Measurements from ENCODE around the gene KCNJ6. TPM values are rescaled to one million over a fixed set of nuclear protein-coding genes. Genes with fewer than 3 reads are reported as not detected.

Gene KCNJ6
- total RNA-seq, 1 experiment from 2014 or later, result not detected

GRCh38 chr21:37763298-37763697 is 153.0 kb downstream of the KCNJ6 start:
- ChIA-PET CTCF (no interaction called here), RAD21 (ENCODE audit: low non-redundant PET in 1 of 2, low total read pairs in 2 of 2, uncharacterized antibody in 2 of 2, unreplicated experiment in 2 of 2) (no interaction called here), POLR2A (no interaction called here)
- no peak overlapping the region for H3K27ac ChIP-seq (ENCODE audit: low read depth, low read length)
- H3K4me3 ChIP-seq (replicated peaks in 1 of 2; ENCODE audit: low read depth in 1 of 2, low read length in 2 of 2), result no peak overlapping the region
- no peaks in the 10 kb centered on the region for H4K20me1 ChIP-seq (ENCODE audit: insufficient read depth)
- no peaks in the 10 kb centered on the region for H3K79me2 ChIP-seq (ENCODE audit: insufficient read depth, low read length)
- no peak overlapping the region for H3K4me2 ChIP-seq (ENCODE audit: low read length)
- ATAC-seq, result no peak
- no peaks in the 10 kb centered on the region for H3K4me1 ChIP-seq (ENCODE audit: control insufficient read depth in 1 of 2, insufficient read depth in 2 of 2, low read length in 2 of 2)
- no peaks in the 10 kb centered on the region for H3K9me2 ChIP-seq (ENCODE audit: insufficient read depth)
- H2AFZ ChIP-seq (ENCODE audit: low read depth, low read length, poor library complexity, severe bottlenecking), result no peak overlapping the region
- BruUV-seq (replicated peaks), result no TSS peak
- H3K36me3 ChIP-seq (ENCODE audit: control insufficient read depth in 1 of 2, insufficient read depth in 2 of 2, low read length in 2 of 2), result no peaks in the 10 kb centered on the region
- no peak overlapping the region for H3K9ac ChIP-seq (ENCODE audit: low read length)
- TF ChIP-seq EZH2phosphoT487 (IDR thresholded peaks at IDR 0.05; ENCODE audit: borderline replicate concordance), result no peak
- TF ChIP-seq TCF7L2 (IDR thresholded peaks at IDR 0.05; ENCODE audit: borderline replicate concordance, extremely low read depth, insufficient read depth, insufficient read length), result no peak
- no peak for TF ChIP-seq EZH2 (IDR thresholded peaks at IDR 0.05)
- no peak for TF ChIP-seq SRF (IDR thresholded peaks at IDR 0.05; ENCODE audit: low read depth)
- DNase-seq (ENCODE audit: low read depth, low spot score), result no peak
- no peaks in the 10 kb centered on the region for H3K27me3 ChIP-seq (ENCODE audit: insufficient read depth, low read length)
- intact Hi-C loops (cut with micrococcal nuclease), result no loop called here
- no peaks in the 10 kb centered on the region for H3K9me3 ChIP-seq (ENCODE audit: control insufficient read depth in 1 of 2, insufficient read depth in 1 of 2, low read depth in 1 of 2, low read length in 2 of 2)

DNA sequence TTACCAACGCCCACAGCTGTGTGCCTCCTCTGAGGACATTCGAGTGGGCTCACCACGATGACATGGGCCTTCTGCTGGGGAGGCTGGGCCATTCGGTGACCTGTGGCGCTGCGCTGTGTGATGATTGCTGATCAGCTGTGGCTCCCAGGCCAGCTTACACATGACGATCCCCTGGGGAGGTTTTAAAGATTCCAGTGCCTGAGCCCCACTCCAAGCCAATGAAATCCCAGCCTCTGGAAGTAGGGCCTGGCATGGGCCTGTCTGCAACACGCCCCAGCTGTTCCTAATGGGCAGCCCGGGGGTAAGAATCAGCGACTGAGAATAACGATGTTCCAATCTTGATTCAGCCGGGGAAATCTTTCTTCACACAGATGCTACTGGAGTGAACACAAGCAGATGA is 153.7 kb downstream of the KCNJ6 start:
- intact Hi-C loops (cut with micrococcal nuclease), result no loop called here
- BruUV-seq (replicated peaks), result no TSS peak
- ChIA-PET RAD21 (ENCODE audit: low non-redundant PET in 1 of 2, low total read pairs in 2 of 2, uncharacterized antibody in 2 of 2, unreplicated experiment in 2 of 2) (no interaction called here), CTCF (no interaction called here), POLR2A (no interaction called here)
- Histone ChIP-seq H3K27ac (ENCODE audit: low read depth, low read length) (no peak overlapping the region), H2AFZ (ENCODE audit: low read depth, low read length, poor library complexity, severe bottlenecking) (no peak overlapping the region), H3K4me3 (replicated peaks in 1 of 2; ENCODE audit: low read depth in 1 of 2, low read length in 2 of 2) (no peak overlapping the region), H4K20me1 (ENCODE audit: insufficient read depth) (no peaks in the 10 kb centered on the region), H3K9me3 (ENCODE audit: control insufficient read depth in 1 of 2, insufficient read depth in 1 of 2, low read depth in 1 of 2, low read length in 2 of 2) (no peaks in the 10 kb centered on the region), H3K27me3 (ENCODE audit: insufficient read depth, low read length) (no peaks in the 10 kb centered on the region), H3K36me3 (ENCODE audit: control insufficient read depth in 1 of 2, insufficient read depth in 2 of 2, low read length in 2 of 2) (no peaks in the 10 kb centered on the region), H3K4me1 (ENCODE audit: control insufficient read depth in 1 of 2, insufficient read depth in 2 of 2, low read length in 2 of 2) (no peaks in the 10 kb centered on the region), H3K4me2 (ENCODE audit: low read length) (no peak overlapping the region), H3K9me2 (ENCODE audit: insufficient read depth) (no peaks in the 10 kb centered on the region), H3K79me2 (ENCODE audit: insufficient read depth, low read length) (no peaks in the 10 kb centered on the region), H3K9ac (ENCODE audit: low read length) (no peak overlapping the region)
- ATAC-seq, result no peak
- no peak for DNase-seq (ENCODE audit: low read depth, low spot score)
- TF ChIP-seq ZFX (IDR thresholded peaks at IDR 0.05) (no peak), JUND (IDR thresholded peaks at IDR 0.05) (no peak), CEBPB (IDR thresholded peaks at IDR 0.05; ENCODE audit: low read depth) (no peak), POLR2A (IDR thresholded peaks at IDR 0.05; ENCODE audit: borderline replicate concordance, extremely low read depth, insufficient read depth, insufficient read length) (no peak), ZNF274 (IDR thresholded peaks at IDR 0.05; ENCODE audit: low read depth, low read length) (no peak), ZBTB33 (IDR thresholded peaks at IDR 0.05; ENCODE audit: extremely low read depth, insufficient replicate concordance, low read length) (no peak), EZH2phosphoT487 (IDR thresholded peaks at IDR 0.05; ENCODE audit: borderline replicate concordance) (no peak), POLR2AphosphoS5 (IDR thresholded peaks at IDR 0.05; ENCODE audit: low read depth, low read length) (no peak), SP1 (IDR thresholded peaks at IDR 0.05; ENCODE audit: low read depth) (no peak), TCF7L2 (IDR thresholded peaks at IDR 0.05; ENCODE audit: borderline replicate concordance, extremely low read depth, insufficient read depth, insufficient read length) (no peak), ELF1 (IDR thresholded peaks at IDR 0.05; ENCODE audit: borderline replicate concordance, low read depth) (no peak), CBX3 (IDR thresholded peaks at IDR 0.05; ENCODE audit: low read depth) (no peak), YY1 (IDR thresholded peaks at IDR 0.05; ENCODE audit: extremely low read depth, insufficient replicate concordance, low read depth, low read length) (no peak), EGR1 (IDR thresholded peaks at IDR 0.05; ENCODE audit: low read depth) (no peak), RAD21 (IDR thresholded peaks at IDR 0.05; ENCODE audit: low read depth) (no peak)
- TF ChIP-seq, protein P1, sequence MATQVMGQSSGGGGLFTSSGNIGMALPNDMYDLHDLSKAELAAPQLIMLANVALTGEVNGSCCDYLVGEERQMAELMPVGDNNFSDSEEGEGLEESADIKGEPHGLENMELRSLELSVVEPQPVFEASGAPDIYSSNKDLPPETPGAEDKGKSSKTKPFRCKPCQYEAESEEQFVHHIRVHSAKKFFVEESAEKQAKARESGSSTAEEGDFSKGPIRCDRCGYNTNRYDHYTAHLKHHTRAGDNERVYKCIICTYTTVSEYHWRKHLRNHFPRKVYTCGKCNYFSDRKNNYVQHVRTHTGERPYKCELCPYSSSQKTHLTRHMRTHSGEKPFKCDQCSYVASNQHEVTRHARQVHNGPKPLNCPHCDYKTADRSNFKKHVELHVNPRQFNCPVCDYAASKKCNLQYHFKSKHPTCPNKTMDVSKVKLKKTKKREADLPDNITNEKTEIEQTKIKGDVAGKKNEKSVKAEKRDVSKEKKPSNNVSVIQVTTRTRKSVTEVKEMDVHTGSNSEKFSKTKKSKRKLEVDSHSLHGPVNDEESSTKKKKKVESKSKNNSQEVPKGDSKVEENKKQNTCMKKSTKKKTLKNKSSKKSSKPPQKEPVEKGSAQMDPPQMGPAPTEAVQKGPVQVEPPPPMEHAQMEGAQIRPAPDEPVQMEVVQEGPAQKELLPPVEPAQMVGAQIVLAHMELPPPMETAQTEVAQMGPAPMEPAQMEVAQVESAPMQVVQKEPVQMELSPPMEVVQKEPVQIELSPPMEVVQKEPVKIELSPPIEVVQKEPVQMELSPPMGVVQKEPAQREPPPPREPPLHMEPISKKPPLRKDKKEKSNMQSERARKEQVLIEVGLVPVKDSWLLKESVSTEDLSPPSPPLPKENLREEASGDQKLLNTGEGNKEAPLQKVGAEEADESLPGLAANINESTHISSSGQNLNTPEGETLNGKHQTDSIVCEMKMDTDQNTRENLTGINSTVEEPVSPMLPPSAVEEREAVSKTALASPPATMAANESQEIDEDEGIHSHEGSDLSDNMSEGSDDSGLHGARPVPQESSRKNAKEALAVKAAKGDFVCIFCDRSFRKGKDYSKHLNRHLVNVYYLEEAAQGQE (IDR thresholded peaks at IDR 0.05; ENCODE audit: low read depth), result no peak

Measured in HCT116 (cell line).